Measurements from ENCODE around the gene PROS1. TPM values are rescaled to one million over a fixed set of nuclear protein-coding genes. Genes with fewer than 3 reads are reported as not detected.

Gene PROS1
- total RNA-seq, 2 experiments from 2014 or later = not detected

GRCh38 chr3:93930041-93930440, 43.7 kb downstream of the PROS1 start:
- intact Hi-C loops (cut with DNase I, micrococcal nuclease) = no loop called here
- no peaks in the 10 kb centered on the region for H3K4me1 Mint-ChIP-seq (ENCODE audit: low read depth)
- CTCF ChIA-PET = no interaction called here

GRCh38 chr3:93926789-93927188, 46.9 kb downstream of the PROS1 start:
- H3K36me3 ChIP-seq (ENCODE audit: insufficient read depth, low read length) = no peaks in the 10 kb centered on the region
- Mint-ChIP-seq H3K4me1 (ENCODE audit: low read depth) (no peaks in the 10 kb centered on the region), H3K36me3 (ENCODE audit: low read depth) (no peaks in the 10 kb centered on the region), H3K9me3 (no peaks in the 10 kb centered on the region), H3K27me3 (peaks cover 4% of the 10 kb centered on the region), H3K27ac (no peak overlapping the region), H3K4me3 (no peak overlapping the region)
- DNase-seq (no peak), ATAC-seq (ENCODE audit: poor library complexity) (no peak)
- no peak for TF ChIP-seq CTCF (IDR thresholded peaks at IDR 0.05)
- ChIA-PET CTCF (no interaction called here), POLR2A (no interaction called here)
- no peaks in the 10 kb centered on the region for H3K9me3 ChIP-seq (ENCODE audit: control insufficient read depth in 1 of 2, insufficient read depth in 1 of 2, low read length in 2 of 2)
- H3K4me1 ChIP-seq (ENCODE audit: insufficient read depth, low read length) = no peaks in the 10 kb centered on the region
- intact Hi-C loops (cut with DNase I, micrococcal nuclease) = no loop called here
- H3K4me3 ChIP-seq (ENCODE audit: low read length) = no peak overlapping the region
- no peaks in the 10 kb centered on the region for H3K27me3 ChIP-seq (ENCODE audit: control insufficient read depth in 1 of 2, insufficient read depth in 2 of 2, low read length in 2 of 2)
- no peak overlapping the region for H3K27ac ChIP-seq (ENCODE audit: low read depth in 1 of 2, low read length in 2 of 2)

More at GRCh38 chr3:93930041-93930440, 43.7 kb downstream of the PROS1 start:
- no peaks in the 10 kb centered on the region for H3K36me3 ChIP-seq (ENCODE audit: insufficient read depth, low read length)
- Mint-ChIP-seq H3K36me3 (ENCODE audit: low read depth) (no peaks in the 10 kb centered on the region), H3K27me3 (peaks cover 3% of the 10 kb centered on the region), H3K9me3 (no peaks in the 10 kb centered on the region), H3K4me3 (no peak overlapping the region), H3K27ac (no peak overlapping the region)
- POLR2A ChIA-PET = no interaction called here
- ATAC-seq (ENCODE audit: poor library complexity) = no peak
- H3K9me3 ChIP-seq (ENCODE audit: control insufficient read depth in 1 of 2, insufficient read depth in 1 of 2, low read length in 2 of 2) = no peaks in the 10 kb centered on the region
- DNase-seq = no peak
- TF ChIP-seq CTCF (IDR thresholded peaks at IDR 0.05) = no peak
- H3K4me3 ChIP-seq (ENCODE audit: low read length) = no peak overlapping the region
- no peak overlapping the region for H3K27ac ChIP-seq (ENCODE audit: low read depth in 1 of 2, low read length in 2 of 2)
- no peaks in the 10 kb centered on the region for H3K4me1 ChIP-seq (ENCODE audit: insufficient read depth, low read length)
- peaks cover 0 to 4% of the 10 kb centered on the region in 2 experiments for H3K27me3 ChIP-seq (ENCODE audit: control insufficient read depth in 1 of 2, insufficient read depth in 2 of 2, low read length in 2 of 2)

GRCh38 chr3:93924491-93924890, 49.2 kb downstream of the PROS1 start:
- CTCF ChIA-PET = no interaction called here
- no peaks in the 10 kb centered on the region for H3K9me3 ChIP-seq (ENCODE audit: control insufficient read depth in 1 of 2, insufficient read depth in 1 of 2, low read length in 2 of 2)
- no peaks in the 10 kb centered on the region for H3K36me3 ChIP-seq (ENCODE audit: insufficient read depth, low read length)

More at GRCh38 chr3:93924491-93924890, 49.2 kb downstream of the PROS1 start:
- no peak for ATAC-seq (ENCODE audit: poor library complexity)
- H3K9me3 Mint-ChIP-seq = no peaks in the 10 kb centered on the region
- Histone ChIP-seq H3K27ac (ENCODE audit: low read depth in 1 of 2, low read length in 2 of 2) (no peak overlapping the region), H3K4me3 (ENCODE audit: low read length) (no peak overlapping the region), H3K4me1 (ENCODE audit: insufficient read depth, low read length) (no peaks in the 10 kb centered on the region), H3K27me3 (ENCODE audit: control insufficient read depth in 1 of 2, insufficient read depth in 2 of 2, low read length in 2 of 2) (no peaks in the 10 kb centered on the region)
- peaks cover 4% of the 10 kb centered on the region for H3K27me3 Mint-ChIP-seq
- no peak overlapping the region for H3K27ac Mint-ChIP-seq
- no peaks in the 10 kb centered on the region for H3K36me3 Mint-ChIP-seq (ENCODE audit: low read depth)
- H3K4me3 Mint-ChIP-seq = no peak overlapping the region
- TF ChIP-seq CTCF (IDR thresholded peaks at IDR 0.05) = no peak
- no peak for DNase-seq
- no peaks in the 10 kb centered on the region for H3K4me1 Mint-ChIP-seq (ENCODE audit: low read depth)
- intact Hi-C loops (cut with DNase I, micrococcal nuclease) = no loop called here
- POLR2A ChIA-PET = no interaction called here
